Uterus (tissue), 2 donors: Measurements from ENCODE around the gene SENP5.

Experiments
- POLR2A ChIP-seq, 2 donors: fragments of 450-650 bp; IDR thresholded peaks; one replicate each; pipeline ENCODE4 v1.6.1; 2016; ENCODE audit warnings: antibody characterized with exemption in 2 of 2, mild to moderate bottlenecking in 1 of 2, moderate library complexity in 1 of 2
- TF ChIP-seq, protein P1 (sequence below), 4 experiments: fragments of 200-600 bp in 2 of 4; fragments of 450-650 bp in 2 of 4; sonication (generic) in 2 of 4; IDR thresholded peaks; one replicate each; pipeline ENCODE4 v1.5.1; 2016 to 2019; ENCODE audit warnings: antibody characterized with exemption in 4 of 4, mild to moderate bottlenecking in 2 of 4, moderate library complexity in 1 of 4

DNA sequence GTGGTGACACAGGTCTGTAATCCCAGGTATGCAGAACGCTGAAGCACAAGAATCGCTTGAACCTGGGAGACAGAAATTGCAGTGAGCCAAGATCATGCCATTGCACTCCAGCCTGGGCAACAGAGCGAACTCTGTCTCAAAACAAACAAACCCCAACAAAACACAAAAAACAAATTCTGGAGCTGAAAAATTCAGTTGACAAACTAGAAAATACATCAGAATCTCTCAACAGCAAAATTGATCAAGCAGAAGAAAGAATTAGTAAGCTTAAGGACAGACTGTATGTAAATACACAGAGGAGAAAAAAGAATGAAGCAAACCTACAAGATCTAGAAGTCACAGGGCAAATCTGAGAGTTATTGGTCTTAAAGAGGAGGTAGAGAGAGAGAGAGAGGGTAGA is 49.3 kb downstream of the SENP5 start:
- TF ChIP-seq, protein P1, sequence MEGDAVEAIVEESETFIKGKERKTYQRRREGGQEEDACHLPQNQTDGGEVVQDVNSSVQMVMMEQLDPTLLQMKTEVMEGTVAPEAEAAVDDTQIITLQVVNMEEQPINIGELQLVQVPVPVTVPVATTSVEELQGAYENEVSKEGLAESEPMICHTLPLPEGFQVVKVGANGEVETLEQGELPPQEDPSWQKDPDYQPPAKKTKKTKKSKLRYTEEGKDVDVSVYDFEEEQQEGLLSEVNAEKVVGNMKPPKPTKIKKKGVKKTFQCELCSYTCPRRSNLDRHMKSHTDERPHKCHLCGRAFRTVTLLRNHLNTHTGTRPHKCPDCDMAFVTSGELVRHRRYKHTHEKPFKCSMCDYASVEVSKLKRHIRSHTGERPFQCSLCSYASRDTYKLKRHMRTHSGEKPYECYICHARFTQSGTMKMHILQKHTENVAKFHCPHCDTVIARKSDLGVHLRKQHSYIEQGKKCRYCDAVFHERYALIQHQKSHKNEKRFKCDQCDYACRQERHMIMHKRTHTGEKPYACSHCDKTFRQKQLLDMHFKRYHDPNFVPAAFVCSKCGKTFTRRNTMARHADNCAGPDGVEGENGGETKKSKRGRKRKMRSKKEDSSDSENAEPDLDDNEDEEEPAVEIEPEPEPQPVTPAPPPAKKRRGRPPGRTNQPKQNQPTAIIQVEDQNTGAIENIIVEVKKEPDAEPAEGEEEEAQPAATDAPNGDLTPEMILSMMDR (IDR thresholded peaks at IDR 0.05) = no peak
- no peak for TF ChIP-seq POLR2A (IDR thresholded peaks at IDR 0.05)
